Measurements from ENCODE around the gene ALKBH1.

Gene ALKBH1

GRCh38 chr14:77709412-77709811 lies 1.6 kb upstream of the ALKBH1 start:
- TF ChIP-seq ZBTB7A (IDR thresholded peaks at IDR 0.05; ENCODE audit: low read depth): no peak
- no peak for TF ChIP-seq TAF1 (IDR thresholded peaks at IDR 0.05; ENCODE audit: low read depth)
- TF ChIP-seq EGR1 (IDR thresholded peaks at IDR 0.05): no peak
- TF ChIP-seq TEAD4 (IDR thresholded peaks at IDR 0.05): no peak
- TF ChIP-seq EP300 (IDR thresholded peaks at IDR 0.05; ENCODE audit: borderline replicate concordance): no peak
- no peak for TF ChIP-seq FOXM1 (IDR thresholded peaks at IDR 0.05; ENCODE audit: borderline replicate concordance, low read depth)
- TF ChIP-seq REST (IDR thresholded peaks at IDR 0.05; ENCODE audit: low read depth): no peak
- no peak for TF ChIP-seq CEBPB (IDR thresholded peaks at IDR 0.05)
- TF ChIP-seq NFIC (IDR thresholded peaks at IDR 0.05): no peak
- TF ChIP-seq TCF12 (IDR thresholded peaks at IDR 0.05; ENCODE audit: low read depth): no peak
- no peak for TF ChIP-seq RAD21 (IDR thresholded peaks at IDR 0.05; ENCODE audit: low read depth)
- TF ChIP-seq YY1 (IDR thresholded peaks at IDR 0.05; ENCODE audit: low read depth): no peak
- TF ChIP-seq MAX (IDR thresholded peaks at IDR 0.05): no peak
- no peak for TF ChIP-seq USF1 (IDR thresholded peaks at IDR 0.05)
- no peak for TF ChIP-seq CREB1 (IDR thresholded peaks at IDR 0.05; ENCODE audit: low read depth)

- TF ChIP-seq ZBTB7A (IDR thresholded peaks at IDR 0.05; ENCODE audit: low read depth) (no peak), NFIC (IDR thresholded peaks at IDR 0.05) (no peak), TCF12 (IDR thresholded peaks at IDR 0.05; ENCODE audit: low read depth) (no peak), EP300 (IDR thresholded peaks at IDR 0.05; ENCODE audit: borderline replicate concordance) (no peak), RAD21 (IDR thresholded peaks at IDR 0.05; ENCODE audit: low read depth) (no peak), YY1 (IDR thresholded peaks at IDR 0.05; ENCODE audit: low read depth) (no peak), REST (IDR thresholded peaks at IDR 0.05; ENCODE audit: low read depth) (no peak), FOXM1 (IDR thresholded peaks at IDR 0.05; ENCODE audit: borderline replicate concordance, low read depth) (no peak), TAF1 (IDR thresholded peaks at IDR 0.05; ENCODE audit: low read depth) (no peak), CREB1 (IDR thresholded peaks at IDR 0.05; ENCODE audit: low read depth) (no peak), CEBPB (IDR thresholded peaks at IDR 0.05) (no peak), USF1 (IDR thresholded peaks at IDR 0.05) (no peak), TEAD4 (IDR thresholded peaks at IDR 0.05) (no peak), EGR1 (IDR thresholded peaks at IDR 0.05) (no peak), MAX (IDR thresholded peaks at IDR 0.05) (no peak)
These were observed 926 bp upstream of the ALKBH1 start for GRCh38 chr14:77708749-77709148.

GRCh38 chr14:77707355-77707723 lies 484 bp downstream of the ALKBH1 start:
- TF ChIP-seq TAF1 (IDR thresholded peaks at IDR 0.05; ENCODE audit: low read depth): no peak
- no peak for TF ChIP-seq MAX (IDR thresholded peaks at IDR 0.05)
- TF ChIP-seq EP300 (IDR thresholded peaks at IDR 0.05; ENCODE audit: borderline replicate concordance): no peak
- no peak for TF ChIP-seq CREB1 (IDR thresholded peaks at IDR 0.05; ENCODE audit: low read depth)
- no peak for TF ChIP-seq EGR1 (IDR thresholded peaks at IDR 0.05)
- TF ChIP-seq TCF12 (IDR thresholded peaks at IDR 0.05; ENCODE audit: low read depth): no peak
- TF ChIP-seq YY1 (IDR thresholded peaks at IDR 0.05; ENCODE audit: low read depth): no peak
- TF ChIP-seq FOXM1 (IDR thresholded peaks at IDR 0.05; ENCODE audit: borderline replicate concordance, low read depth): no peak
- no peak for TF ChIP-seq CEBPB (IDR thresholded peaks at IDR 0.05)
- no peak for TF ChIP-seq TEAD4 (IDR thresholded peaks at IDR 0.05)
- no peak for TF ChIP-seq ZBTB7A (IDR thresholded peaks at IDR 0.05; ENCODE audit: low read depth)
- no peak for TF ChIP-seq NFIC (IDR thresholded peaks at IDR 0.05)
- TF ChIP-seq REST (IDR thresholded peaks at IDR 0.05; ENCODE audit: low read depth): no peak
- no peak for TF ChIP-seq RAD21 (IDR thresholded peaks at IDR 0.05; ENCODE audit: low read depth)
- no peak for TF ChIP-seq USF1 (IDR thresholded peaks at IDR 0.05)
